HS-5 (cell line): Measurements from ENCODE around the gene PLD1.

Experiments
- DNase-seq: peaks from one replicate; pipeline ENCODE4 v3.0.0-alpha.2; 2012; ENCODE audit warnings: low read depth

PLD1 gene

DNA sequence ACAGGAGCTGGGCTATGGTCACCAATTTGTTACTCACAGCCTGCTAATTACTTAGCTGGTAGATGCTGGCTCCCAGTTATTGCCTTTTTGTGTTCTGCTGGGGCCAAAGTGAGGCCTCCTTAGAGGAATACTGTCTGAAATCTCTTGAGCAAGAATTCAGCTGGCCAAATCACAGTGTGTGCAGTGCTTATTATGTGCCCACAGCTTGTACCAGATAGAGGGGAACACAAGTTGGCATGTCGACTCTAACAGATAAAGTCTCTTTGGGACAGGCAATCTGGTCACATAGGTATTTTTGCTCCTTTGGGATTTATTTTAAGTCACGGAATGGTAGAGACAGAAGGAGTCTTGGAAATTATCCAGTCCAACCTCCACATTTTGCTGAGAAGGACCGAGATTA, 26.6 kb upstream of the PLD1 start:
- no peak for DNase-seq

DNA sequence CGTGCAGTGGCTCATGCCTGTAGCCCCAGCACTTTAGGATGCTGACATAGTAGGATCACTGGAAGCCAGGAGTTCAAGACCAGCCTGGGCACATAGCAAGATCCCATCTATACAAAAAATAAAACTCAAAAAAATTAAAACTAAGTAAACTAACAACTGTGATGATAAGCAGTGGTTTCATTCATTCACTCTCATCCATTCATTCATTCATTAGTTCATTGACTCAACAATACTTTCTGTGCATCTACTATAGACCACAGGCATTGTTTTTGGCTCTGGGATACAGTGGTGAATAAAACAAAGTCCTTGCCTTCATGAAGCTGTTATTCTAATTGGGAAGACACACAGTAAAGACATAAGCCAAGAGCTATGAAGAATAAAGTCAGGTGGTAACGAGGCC, 25.3 kb upstream of the PLD1 start:
- DNase-seq = no peak

DNA sequence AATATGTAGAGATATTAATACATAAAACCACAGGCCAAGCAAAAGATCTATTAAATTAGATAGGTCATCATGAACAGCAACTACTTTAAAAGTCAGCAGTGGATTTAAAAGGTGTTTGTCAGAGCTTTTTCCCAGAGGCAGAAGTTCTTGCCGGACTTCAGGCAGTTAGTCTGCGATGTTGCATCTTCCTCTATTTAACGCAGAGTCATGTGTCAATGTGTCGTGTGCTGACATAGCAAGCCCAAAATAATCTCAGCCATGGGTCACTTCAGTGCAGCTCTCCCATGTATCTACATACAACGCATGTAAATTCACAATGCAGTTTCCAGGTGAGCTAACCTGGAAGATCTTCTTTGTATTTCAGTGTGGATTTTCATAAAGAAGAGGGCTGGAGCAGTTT, 24.8 kb upstream of the PLD1 start:
- no peak for DNase-seq

DNA sequence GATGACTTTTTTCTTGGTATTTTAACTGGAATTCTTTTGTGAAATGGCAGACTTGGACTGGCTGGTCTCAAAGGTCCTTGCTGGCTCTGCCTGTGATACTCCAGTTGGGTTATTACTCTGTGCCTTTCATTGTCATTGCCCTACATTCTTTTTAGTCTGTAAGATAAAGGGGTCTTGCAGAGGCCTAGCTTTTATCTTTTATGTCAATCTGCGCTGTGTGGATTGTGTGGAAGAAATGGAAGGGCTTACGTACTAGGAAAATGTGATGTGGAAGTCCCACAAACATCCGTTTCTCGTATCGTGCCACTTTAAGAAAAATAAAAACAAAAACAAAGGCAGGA, 24.1 kb upstream of the PLD1 start:
- DNase-seq = no peak

DNA sequence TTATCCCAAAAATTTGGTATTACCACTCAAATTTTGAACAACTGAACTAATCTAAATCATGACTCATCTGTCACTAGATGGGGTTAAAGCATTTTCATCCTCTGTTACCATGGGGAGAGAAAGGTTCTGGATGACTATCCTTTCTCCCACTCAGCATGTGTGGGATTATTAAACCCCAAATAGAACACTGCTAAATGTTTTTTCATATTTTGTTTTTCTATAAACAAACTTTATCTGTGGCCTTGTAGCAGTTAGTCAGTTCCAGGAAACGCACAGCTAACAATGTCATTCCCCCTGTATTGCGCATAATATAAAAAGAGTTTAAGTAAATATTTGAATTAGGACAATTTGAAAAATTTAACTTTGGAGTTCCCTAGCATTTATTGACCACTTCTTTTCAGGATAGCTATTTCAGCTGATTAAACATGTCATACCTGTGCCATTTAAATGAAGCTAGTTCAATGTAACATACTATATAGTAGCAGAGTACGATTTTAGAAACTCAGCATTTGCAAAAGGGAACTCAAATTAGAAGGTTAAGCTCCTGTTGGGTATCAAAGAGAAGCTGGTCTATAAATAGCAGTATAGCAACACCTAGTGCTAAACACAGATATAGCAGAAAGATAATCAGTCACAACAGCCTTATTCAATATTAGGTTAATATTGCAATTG, 23.6 kb upstream of the PLD1 start:
- no peak for DNase-seq

DNA sequence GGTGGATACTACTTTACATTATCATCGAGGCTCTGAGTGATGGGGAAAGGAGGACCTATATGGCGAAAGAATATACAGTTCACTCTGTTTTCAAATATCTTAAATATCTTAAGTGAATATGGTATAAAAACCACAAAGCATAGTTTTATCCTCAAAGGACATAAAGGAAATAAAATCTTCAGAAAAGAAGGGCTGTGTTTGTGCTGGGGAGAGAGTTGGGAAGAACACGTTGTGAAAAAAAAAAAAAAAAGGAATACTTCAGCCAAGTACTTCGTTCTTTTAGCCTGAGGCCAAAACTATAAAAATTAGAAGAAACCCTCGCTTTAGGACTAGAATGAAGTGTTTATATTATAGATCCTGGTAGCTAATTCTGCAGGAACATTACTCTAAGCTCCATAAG, 22.7 kb upstream of the PLD1 start:
- no peak for DNase-seq

DNA sequence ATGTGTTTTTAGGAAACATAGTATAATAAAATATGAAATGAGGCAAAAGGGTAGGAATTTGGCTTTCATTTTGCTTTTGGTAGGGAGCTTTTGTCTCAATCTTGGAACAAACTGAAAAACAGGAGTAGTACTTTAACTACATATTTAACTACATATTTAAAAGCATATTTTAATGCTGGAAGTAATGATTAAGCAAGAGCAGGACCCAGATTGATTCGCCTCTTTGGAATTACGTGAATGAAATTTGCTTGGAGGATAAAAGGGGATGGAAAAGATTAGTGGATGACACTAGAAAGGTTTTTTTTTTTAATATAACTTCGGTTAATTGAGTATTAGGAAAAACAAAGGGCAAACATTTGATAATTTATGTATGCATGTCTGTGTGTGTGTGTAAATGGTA, 21.7 kb upstream of the PLD1 start:
- no peak for DNase-seq

DNA sequence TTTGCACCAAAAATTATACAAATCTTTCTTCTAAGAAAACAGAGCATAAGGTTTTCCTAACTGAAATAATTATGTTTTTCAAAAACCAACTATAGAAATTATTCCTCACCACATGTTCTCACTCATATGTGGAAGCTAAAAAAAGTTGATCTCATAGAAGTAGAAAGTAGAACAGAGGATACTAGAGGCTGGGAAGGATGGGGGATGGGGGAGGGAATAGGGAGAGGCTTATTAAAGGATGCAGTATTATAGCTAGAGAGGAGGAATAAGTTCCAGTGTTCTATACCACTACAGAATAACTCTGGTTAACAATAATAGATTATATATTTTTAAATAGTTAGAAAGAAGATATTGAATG, 20.2 kb upstream of the PLD1 start:
- DNase-seq = no peak

DNA sequence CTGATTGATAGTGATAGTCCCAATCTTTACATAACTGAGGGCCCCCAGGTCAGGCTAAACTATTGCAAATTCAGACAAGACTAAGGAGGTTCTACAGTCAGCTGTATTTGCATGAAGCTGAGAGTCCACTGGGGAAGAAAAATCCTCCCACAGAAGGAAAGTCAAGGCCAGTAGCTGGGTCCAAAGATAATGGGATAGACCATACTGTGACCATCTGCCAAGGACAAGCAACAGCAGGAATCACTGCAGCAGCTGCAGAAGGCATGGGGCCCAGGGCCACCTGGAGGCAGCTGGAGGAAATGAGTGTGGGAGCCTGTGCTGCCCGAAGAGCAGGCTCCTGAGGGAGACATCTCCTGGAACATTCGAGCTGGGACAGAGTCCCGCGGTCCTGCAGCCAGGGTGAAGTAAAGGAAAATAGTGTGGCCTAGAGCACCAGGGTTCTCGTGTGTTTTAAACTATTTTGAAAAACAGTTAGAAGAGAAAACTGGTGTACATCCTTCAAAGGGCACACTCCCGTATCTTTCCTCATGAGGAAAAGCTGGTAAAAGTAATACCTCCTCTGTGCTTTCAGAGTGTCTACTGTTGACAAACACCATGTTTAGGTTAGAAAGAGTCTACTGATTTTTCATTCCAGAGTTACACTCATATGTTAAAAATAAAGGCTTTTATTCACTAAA, 19.7 kb upstream of the PLD1 start:
- no peak for DNase-seq

DNA sequence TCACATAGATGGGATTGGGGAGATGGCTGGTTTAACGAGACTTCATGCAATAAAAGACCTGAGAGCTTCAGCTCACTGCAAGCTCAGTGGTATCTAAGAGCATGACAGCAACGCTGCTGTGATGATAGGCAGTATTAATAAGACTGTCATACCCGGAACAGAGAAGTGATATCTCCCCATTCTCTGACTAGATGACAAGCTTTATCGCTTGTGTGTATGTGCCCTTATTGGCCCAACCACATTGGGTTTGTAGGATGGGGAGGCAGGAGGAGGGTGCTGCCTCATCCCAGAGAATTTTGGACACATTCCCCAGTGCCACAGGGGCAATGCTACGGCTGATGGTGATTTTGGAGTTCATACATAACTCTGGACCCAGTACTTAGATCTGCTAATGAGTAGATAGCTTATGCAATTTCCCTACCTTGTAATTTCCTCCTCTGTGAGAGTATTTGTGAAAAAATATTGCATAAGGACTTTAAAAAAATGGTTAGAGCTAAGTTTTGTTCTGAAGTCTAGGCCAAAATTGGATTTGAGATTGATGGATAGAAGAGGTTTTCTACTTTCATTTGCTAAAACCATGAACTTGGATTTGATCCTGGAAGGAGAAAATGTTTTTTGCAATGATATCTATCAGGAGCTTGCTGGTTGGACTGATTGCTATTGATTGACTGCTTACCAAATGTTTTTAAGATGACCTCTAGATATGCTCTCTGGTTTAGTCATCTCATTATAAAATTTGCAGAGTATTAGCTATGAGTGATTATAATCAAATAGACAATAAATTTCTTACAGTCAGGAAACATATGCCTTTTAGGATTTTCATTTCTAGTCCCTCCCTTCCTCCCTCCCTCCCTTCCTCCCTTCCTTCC, 18.9 kb upstream of the PLD1 start:
- no peak for DNase-seq

DNA sequence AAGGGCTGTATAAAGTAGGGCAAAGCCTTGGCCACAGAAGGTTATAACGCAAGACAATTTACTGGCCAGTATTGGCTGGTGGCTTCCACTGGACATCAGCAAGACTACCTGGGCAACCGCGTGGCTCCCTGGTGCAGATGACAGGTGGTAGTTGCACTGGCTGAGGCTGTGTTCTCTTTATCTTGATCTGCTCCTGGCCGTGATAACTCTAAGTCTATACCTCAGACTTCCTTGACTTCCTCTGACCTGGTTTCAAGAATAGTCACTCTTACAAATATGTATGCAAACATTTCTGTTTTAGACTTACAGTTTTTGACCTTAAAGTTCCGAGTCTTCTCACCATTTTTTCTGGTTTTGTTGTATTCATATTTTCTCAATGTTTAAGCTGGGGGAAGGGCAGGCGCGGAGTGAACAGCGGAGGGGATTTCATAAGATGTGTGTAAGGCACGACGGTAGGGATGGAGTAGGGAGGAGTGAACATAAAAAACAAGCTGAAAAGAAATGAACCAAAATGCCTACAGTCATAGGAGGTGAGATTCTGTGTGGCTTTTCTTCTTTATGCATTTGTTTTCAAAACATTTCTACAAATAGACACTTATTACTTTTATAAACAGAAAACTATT, 17.7 kb upstream of the PLD1 start:
- no peak for DNase-seq

DNA sequence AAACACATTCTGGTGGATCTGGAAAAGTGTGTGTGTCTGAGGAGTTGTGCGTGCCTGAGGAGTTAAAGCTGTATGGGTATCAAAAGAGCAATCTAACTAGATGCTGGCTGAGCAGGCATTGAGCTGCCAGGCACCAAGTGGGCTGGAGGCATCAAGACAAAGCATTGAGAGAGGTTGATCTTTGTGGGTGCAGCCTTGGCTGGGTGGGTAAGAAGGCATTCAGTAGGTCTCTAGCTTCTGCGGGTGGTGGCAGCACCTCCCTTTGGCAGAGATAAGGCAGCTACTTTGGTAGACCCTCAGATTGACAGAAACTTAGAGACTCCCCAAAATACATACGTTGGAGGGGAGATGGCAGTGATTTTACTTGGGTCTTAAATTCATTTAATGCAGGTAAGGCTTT, 17.1 kb upstream of the PLD1 start:
- DNase-seq = no peak

DNA sequence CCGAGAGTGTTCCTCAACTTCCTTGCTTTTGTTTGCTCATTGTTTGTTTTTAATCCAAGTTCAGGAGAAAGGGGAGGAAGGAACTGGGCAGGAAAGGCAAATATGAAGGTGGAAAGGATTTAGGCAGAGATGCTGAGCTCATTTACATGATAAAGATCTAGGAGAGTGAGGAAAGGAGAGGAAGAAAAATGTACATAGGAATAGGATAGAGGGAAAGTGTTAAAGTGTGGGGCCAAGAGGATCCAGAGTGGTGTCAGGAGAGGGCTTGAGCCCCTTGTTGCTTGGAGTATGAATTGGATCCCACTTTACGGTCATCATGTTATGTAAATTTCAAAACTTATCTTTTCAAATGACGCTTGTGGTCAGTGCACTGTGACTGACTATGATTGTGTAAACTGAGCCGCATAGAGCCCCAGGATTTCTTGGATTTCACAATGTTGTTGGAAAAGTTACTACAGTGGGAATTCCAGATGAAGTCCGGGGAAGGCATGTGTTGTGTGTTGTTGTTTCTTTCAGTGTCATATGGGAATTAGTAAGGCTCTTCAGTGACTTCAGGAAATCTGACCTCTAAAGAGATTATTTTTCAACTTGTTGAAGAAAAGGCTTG, 15.0 kb upstream of the PLD1 start:
- no peak for DNase-seq

DNA sequence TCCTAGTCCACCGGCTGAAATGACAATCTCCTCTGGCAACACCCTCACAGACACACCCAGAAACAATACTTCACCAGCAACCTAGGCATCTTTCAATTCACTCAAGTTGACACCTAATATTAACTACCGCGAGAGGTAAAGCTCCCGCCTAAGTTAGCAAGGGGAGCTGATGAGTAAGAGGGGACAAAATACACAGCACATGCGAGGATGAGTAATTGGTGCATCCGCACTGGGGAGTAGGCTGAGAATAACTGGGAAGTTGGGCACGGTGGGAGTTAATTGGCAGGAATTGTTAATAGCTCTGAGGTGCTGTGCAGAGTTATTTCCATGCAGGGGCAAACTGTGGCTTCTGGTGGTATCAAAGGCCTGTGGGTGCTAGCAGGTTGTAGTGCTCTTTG, 14.5 kb upstream of the PLD1 start:
- no peak for DNase-seq

DNA sequence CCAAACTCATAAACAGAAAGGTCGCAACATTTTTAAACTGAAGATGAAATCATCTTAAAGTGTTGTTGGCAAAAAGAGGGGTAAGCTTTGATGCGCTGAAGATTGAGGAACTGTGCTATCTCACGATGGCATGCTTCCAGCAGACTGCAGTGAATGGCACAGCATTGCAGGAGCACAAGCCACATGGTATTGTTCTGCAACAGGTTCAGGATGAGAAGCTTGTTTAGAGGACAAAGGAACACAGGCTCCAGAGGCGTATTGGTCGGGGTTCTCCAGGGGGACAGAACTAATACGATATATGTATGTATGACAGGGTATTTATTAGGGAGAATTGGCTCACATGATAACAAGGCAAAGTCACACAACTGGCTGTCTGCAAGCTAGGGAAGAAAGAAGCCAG, 13.8 kb upstream of the PLD1 start:
- no peak for DNase-seq

DNA sequence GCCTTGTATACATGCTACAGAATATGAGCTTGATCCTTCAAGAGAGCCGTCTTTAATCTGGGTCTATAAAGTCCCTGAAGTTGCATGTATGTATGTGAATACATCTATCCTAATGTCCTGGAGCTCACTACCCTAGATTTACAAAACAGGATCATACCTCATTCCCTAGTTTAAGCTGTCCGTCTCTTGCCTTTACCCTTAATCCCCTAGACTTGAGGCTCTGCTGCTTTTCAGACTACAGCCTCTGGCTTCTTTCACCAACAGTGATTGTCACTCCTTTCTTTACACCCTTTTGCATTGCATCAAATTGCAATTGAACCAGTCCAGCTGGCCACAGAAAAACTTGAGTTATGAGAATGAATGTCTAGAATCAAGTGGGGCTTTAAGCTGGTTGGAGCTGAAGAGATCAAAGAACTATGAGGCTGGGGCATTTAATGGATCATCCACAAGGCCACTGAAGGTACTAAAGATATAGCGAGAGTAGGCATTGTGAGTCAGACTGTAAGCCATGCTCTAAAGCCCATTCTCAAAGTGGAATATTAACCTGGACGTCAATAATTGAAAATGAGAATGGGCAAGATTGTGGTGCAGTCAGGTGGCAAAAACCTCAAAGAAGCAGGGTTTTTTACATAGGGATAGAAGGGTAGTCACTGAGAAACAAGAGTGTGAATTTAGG, 12.3 kb upstream of the PLD1 start:
- no peak for DNase-seq

DNA sequence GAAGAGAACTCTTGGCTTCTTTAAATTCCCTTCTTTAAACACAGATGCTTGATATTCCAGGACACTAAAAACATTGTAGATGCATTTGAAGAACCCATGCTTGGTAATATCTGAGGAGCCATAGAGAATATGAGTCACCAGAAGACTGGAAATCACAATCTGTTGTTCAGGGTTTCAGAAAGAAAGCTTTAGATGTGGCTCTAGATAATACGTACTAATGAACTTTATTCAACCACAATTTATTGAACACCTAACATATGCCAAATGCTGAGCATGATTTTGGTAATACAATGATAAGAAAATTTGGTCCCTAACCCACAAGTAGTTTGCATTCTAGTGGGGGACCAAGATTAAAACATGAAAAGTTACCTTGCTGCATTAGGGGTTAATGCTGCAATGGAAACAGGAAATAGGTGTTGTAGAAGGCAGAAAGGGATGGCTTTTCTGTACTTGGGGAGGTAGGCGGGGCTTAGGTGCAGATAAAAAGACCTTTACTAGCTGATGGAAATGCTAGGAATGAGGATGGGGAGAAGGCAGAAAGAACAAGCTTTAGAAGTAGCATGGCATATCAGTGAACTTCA, 11.6 kb upstream of the PLD1 start:
- no peak for DNase-seq

DNA sequence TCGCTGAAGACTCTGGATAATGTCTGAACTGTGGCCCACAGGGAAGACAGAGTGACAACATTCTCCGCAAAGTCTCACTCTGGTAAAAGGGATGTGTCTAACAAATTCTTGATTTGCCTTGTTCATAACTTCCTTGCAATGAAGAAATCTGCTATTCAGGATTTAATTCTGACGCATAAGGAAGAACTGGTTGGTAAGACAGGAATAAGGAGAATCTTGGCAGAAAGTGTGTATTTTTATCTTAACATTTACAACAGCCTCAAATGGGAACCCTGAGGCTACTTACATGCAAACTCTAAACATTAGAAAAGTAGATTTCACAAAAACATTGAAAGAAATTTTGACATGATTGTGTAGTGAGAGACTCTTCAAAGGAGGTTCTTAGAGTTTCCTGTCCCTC, 10.8 kb upstream of the PLD1 start:
- DNase-seq = no peak

DNA sequence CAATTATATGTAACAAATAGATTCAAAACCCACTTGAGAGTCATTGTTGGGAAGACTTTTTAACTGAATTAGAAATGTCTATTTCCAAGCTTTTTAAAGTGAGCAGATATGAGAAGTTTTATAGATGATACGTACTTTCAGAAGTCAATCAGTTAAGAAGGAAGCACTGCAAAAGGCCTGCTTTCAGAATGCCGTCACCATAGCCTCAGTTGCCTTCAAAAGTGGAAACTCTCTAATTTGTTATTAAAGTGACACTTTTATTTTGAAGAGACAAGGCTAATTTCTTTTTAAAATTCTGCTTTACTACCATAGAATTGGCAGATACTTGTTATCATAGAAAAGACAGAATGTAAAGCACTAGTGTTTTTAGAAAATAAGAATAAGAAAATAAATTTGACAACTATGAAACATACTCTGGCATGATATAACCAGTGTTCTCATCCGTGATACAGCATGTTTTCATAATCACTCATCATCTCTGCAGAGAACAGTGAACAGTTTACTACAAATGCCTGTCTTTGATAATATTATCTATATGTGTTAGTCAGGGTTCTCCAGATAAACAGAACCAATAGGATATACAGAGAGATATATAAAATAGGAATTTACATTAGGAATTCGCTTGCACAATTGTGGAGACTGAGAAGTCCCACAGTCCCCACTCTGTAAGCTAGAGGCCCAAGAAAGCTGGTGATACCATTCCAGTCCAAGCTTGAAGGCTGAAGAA, 7.0 kb upstream of the PLD1 start:
- no peak for DNase-seq

DNA sequence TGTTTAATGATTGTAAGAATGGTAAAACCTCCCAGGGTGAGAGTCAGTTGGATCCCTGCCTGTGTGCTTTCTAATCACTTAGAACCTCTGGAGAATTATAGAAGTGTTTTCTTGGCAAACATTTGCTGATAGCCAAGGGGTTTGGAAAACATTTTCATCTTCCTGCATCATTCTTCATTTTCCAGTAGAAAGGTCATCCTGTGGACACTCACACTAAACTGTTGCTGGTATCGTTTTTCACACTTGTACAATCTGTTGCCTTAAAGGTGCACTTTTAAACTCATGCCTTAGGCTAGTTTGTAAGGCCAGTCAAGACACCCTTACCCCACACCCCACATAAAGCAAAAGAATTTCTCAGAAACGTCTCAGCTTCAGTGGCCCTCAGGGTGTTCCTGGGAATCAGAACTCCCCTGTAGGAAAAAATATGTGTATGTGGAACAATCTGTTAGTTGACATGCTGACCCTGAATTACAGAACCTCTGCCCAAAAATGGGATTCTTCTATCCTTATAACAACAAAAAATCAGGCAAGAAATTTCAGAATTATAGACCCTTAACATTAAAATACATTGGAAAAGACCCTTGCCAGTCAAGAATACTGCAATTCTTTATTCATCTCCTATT, 5.8 kb upstream of the PLD1 start:
- no peak for DNase-seq
